PC-9 (cell line): Measurements from ENCODE around the gene NAV3. TPM values are rescaled to one million over a fixed set of nuclear protein-coding genes. Genes with fewer than 3 reads are reported as not detected.
A peak's percentile ranks its signal among the peaks of the same experiment; 100 is the strongest.

Experiments
- BruUV-seq: library from RNA; stranded (reverse); fragments of 400-500 nt; replicated peaks from 2 replicates; lab custom pipeline; 2021; lab: Mats Ljungman, UMichigan
- CTCF ChIA-PET: fragments of 300-600 bp; sonication (Branson Sonifier 250); formaldehyde crosslinking; loops from one replicate; lab custom pipeline; 2022; ENCODE audit warnings: antibody characterized with exemption; lab: Charles Lee
- POLR2A ChIA-PET: fragments of 300-600 bp; sonication (Branson Sonifier 250); formaldehyde crosslinking; loops from one replicate; lab custom pipeline; 2022; ENCODE audit warnings: antibody characterized with exemption; ENCODE audit not compliant: unreplicated experiment; lab: Charles Lee
- DNase-seq, 2 experiments: peaks; one replicate each; pipeline versions ENCODE4 v3.0.0 to v3.0.0-alpha.2; 2015 to 2022; ENCODE audit warnings: mixed read lengths in 1 of 2
- H2AFZ ChIP-seq: fragments of 200-600 bp; sonication (generic); 2 replicates; pipeline ENCODE4 v1.8.1; 2017; ENCODE audit warnings: antibody characterized with exemption
- H3F3A ChIP-seq: fragments of 200-600 bp; sonication (generic); 2 replicates; pipeline ENCODE4 v1.8.1; 2017; ENCODE audit warnings: antibody characterized with exemption, mild to moderate bottlenecking, low read depth; ENCODE audit not compliant: insufficient read depth
- H3K27ac ChIP-seq: fragments of 200-600 bp; sonication (generic); 2 replicates; pipeline ENCODE4 v1.6.1; 2016; ENCODE audit warnings: mixed run types
- H3K27me3 ChIP-seq: fragments of 200-600 bp; sonication (generic); 2 replicates; pipeline ENCODE4 v1.6.1; 2016; ENCODE audit warnings: low read depth, mixed run types; ENCODE audit not compliant: insufficient read depth
- H3K36me3 ChIP-seq: fragments of 200-600 bp; sonication (generic); 2 replicates; pipeline ENCODE4 v1.6.1; 2016; ENCODE audit warnings: low read depth, mixed run types
- H3K4me1 ChIP-seq: fragments of 200-600 bp; sonication (generic); replicated peaks from 2 replicates; pipeline ENCODE4 v1.6.1; 2016; ENCODE audit warnings: mixed run types; ENCODE audit not compliant: insufficient read depth
- H3K4me2 ChIP-seq: fragments of 200-600 bp; sonication (generic); 2 replicates; pipeline ENCODE4 v1.6.1; 2017; ENCODE audit warnings: mixed run types
- H3K4me3 ChIP-seq: fragments of 200-600 bp; sonication (generic); 2 replicates; pipeline ENCODE4 v1.6.1; 2016; ENCODE audit warnings: mixed run types
- H3K79me2 ChIP-seq: fragments of 200-600 bp; sonication (generic); 2 replicates; pipeline ENCODE4 v1.6.1; 2017; ENCODE audit warnings: low read depth, mixed run types
- H3K9me2 ChIP-seq: fragments of 200-600 bp; sonication (generic); 2 replicates; pipeline ENCODE4 v1.8.1; 2017; ENCODE audit warnings: mild to moderate bottlenecking; ENCODE audit not compliant: insufficient read depth
- H3K9me3 ChIP-seq: fragments of 200-600 bp; sonication (generic); 2 replicates; pipeline ENCODE4 v1.8.1; 2016; ENCODE audit warnings: low read depth; ENCODE audit not compliant: insufficient read depth
- H4K20me1 ChIP-seq: fragments of 200-600 bp; sonication (generic); 2 replicates; pipeline ENCODE4 v1.8.1; 2017; ENCODE audit not compliant: insufficient read depth
- EZH2 ChIP-seq: fragments of 200-600 bp; sonication (generic); IDR thresholded peaks from 2 replicates; pipeline ENCODE4 v1.8.0; 2017; ENCODE audit warnings: antibody characterized with exemption, low read depth
- intact Hi-C: fragments of 100-400 bp; cut with micrococcal nuclease; formaldehyde crosslinking; loops from one replicate; pipeline ENCODE4 v1.10.0; 2022; ENCODE audit not compliant: unreplicated experiment
- total RNA-seq: library from RNA; stranded (reverse); gene quantifications from 2 replicates; pipeline ENCODE4 v1.2.3, GENCODE V29; 2021
- TF ChIP-seq, protein P1 (sequence below): fragments of 200-600 bp; sonication (generic); conservative IDR thresholded peaks from 2 replicates; pipeline ENCODE4 v1.6.1; 2017; ENCODE audit warnings: mixed run types, antibody characterized with exemption, mild to moderate bottlenecking, moderate library complexity

The NAV3 gene
- total RNA-seq, 1 experiment from 2014 or later, result 13.6 TPM

DNA sequence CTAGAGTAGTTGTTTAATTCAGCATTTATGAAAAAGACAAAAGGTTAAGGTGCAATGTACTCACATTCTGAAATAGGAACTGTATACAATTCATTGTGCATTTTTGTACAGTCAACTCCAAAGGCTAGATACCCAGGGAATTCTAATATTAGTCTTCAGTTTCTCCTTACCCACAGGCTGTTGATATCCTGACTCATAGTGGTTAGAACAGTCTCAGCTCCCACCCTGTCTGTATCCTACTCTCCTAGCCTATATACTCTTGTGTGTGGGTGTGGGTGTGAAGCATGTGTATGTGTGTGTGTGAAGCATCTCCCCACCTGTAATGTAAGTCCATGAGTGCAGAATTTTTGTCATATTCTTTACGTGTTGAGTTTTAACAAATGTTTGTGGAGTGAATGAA lies 229.5 kb downstream of the NAV3 start:
- intact Hi-C loops, result no loop called here
- Histone ChIP-seq H3K79me2 (no peaks in the 10 kb centered on the region), H3K4me1 (no peaks in the 10 kb centered on the region), H3K4me3 (no peak overlapping the region), H3F3A (no peaks in the 10 kb centered on the region), H3K27ac (no peak overlapping the region), H2AFZ (no peak overlapping the region), H3K36me3 (no peaks in the 10 kb centered on the region), H3K27me3 (no peaks in the 10 kb centered on the region), H3K9me3 (no peaks in the 10 kb centered on the region), H3K9me2 (no peaks in the 10 kb centered on the region), H4K20me1 (no peaks in the 10 kb centered on the region), H3K4me2 (no peak overlapping the region)
- TF ChIP-seq, protein P1, sequence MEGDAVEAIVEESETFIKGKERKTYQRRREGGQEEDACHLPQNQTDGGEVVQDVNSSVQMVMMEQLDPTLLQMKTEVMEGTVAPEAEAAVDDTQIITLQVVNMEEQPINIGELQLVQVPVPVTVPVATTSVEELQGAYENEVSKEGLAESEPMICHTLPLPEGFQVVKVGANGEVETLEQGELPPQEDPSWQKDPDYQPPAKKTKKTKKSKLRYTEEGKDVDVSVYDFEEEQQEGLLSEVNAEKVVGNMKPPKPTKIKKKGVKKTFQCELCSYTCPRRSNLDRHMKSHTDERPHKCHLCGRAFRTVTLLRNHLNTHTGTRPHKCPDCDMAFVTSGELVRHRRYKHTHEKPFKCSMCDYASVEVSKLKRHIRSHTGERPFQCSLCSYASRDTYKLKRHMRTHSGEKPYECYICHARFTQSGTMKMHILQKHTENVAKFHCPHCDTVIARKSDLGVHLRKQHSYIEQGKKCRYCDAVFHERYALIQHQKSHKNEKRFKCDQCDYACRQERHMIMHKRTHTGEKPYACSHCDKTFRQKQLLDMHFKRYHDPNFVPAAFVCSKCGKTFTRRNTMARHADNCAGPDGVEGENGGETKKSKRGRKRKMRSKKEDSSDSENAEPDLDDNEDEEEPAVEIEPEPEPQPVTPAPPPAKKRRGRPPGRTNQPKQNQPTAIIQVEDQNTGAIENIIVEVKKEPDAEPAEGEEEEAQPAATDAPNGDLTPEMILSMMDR, result no peak
- TF ChIP-seq EZH2, result no peak
- POLR2A ChIA-PET, result no interaction called here
- no peak for DNase-seq
- no TSS peak for BruUV-seq
- CTCF ChIA-PET, result no interaction called here

GRCh38 chr12:78062786-78063185 lies 232.1 kb downstream of the NAV3 start:
- no peaks in the 10 kb centered on the region for H3K9me3 ChIP-seq
- H4K20me1 ChIP-seq, result no peaks in the 10 kb centered on the region
- H3F3A ChIP-seq, result no peaks in the 10 kb centered on the region
- H3K4me2 ChIP-seq, result no peak overlapping the region
- no peak overlapping the region for H3K4me3 ChIP-seq
- no peaks in the 10 kb centered on the region for H3K4me1 ChIP-seq
- peak in 1 of 2 experiments; percentile 14 for DNase-seq
- H3K27ac ChIP-seq, result no peak overlapping the region
- no peaks in the 10 kb centered on the region for H3K36me3 ChIP-seq
- CTCF ChIA-PET, result no interaction called here
- H2AFZ ChIP-seq, result no peak overlapping the region
- H3K79me2 ChIP-seq, result no peaks in the 10 kb centered on the region
- BruUV-seq, result no TSS peak
- POLR2A ChIA-PET, result interaction anchor here (0.6 to 0.7 kb wide), 2 partner anchors 47 to 121 kb away, joined by 3 to 4 read pairs; no protein-coding TSS in a partner anchor
- H3K27me3 ChIP-seq, result no peaks in the 10 kb centered on the region
- TF ChIP-seq, protein P1, result no peak
- TF ChIP-seq EZH2, result no peak
- intact Hi-C loops, result no loop called here
- no peaks in the 10 kb centered on the region for H3K9me2 ChIP-seq

DNA sequence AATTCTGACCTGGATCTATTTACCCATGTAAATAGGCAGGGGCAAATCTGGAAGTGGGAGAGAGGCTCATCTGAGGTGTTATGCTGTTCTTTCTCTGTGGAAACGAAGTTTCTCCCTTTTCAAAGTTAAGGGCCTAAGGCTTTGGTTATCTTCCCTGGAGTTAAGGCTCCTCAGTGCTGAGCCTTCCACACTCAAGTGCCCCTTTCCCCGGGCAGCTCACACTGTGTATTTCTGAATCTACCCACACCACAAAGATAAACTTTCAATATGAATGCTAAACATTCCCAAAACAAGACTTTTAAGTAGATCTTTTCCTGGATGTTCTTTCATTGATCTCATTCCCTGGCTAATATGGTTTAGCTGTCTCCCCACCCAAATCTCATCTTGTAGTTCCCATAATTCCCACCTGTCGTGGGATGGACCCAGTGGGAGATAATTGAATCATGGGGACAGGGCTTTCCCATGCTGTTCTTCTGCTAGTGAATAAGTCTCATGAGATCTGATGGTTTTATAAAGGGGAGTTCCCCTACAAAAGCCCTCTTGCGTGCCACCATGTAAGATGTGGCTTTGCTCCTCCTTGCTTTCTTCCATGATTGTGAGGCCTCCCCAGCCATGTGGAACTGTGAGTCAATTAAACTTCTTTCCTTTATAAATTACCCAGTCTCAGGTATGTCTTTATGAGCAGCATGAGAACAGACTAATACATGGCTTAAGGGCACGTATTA lies 251.1 kb downstream of the NAV3 start:
- TF ChIP-seq, protein P1, result no peak
- no peak for TF ChIP-seq EZH2
- Histone ChIP-seq H3K4me2 (no peak overlapping the region), H4K20me1 (no peaks in the 10 kb centered on the region), H3K27ac (no peak overlapping the region), H3K36me3 (no peaks in the 10 kb centered on the region), H3K4me1 (no peaks in the 10 kb centered on the region), H3K79me2 (no peaks in the 10 kb centered on the region), H3K9me3 (no peaks in the 10 kb centered on the region), H3K4me3 (no peak overlapping the region), H2AFZ (peak overlapping the region; percentile 58; the same call in 1 of the 2 replicates), H3K27me3 (no peaks in the 10 kb centered on the region), H3K9me2 (no peaks in the 10 kb centered on the region), H3F3A (no peaks in the 10 kb centered on the region)
- no TSS peak for BruUV-seq
- DNase-seq, result no peak
- intact Hi-C loops, result no loop called here
- CTCF ChIA-PET, result no interaction called here
- POLR2A ChIA-PET, result no interaction called here
